B cell (primary cell): ENCODE data around the gene SYNGR3.

ENCODE experiments used
- CTCF ChIP-seq: fragments of 200-600 bp; IDR thresholded peaks from one replicate; pipeline ENCODE4 v1.8.0; 2022; ENCODE audit warnings: antibody characterized with exemption, mild to moderate bottlenecking
- EZH2 ChIP-seq: IDR thresholded peaks from 2 replicates; pipeline ENCODE4 v1.6.1; 2012; ENCODE audit warnings: borderline replicate concordance, low read depth, mild to moderate bottlenecking, moderate library complexity, low read length; ENCODE audit not compliant: insufficient read depth, poor library complexity, severe bottlenecking

- no peak for TF ChIP-seq EZH2
- no peak for TF ChIP-seq CTCF
Measured at GRCh38 chr16:1999866-2000514, 10.2 kb downstream of the SYNGR3 start.
